Gastrocnemius medialis (tissue), 4 donors: ENCODE data around the gene ANKRD24. TPM values are rescaled to one million over a fixed set of nuclear protein-coding genes. Genes with fewer than 3 reads are reported as not detected.
"Not testable (repeated sequence)": the region's sequence is repeated elsewhere in the genome, so short reads cannot be mapped to it uniquely, and the experiment has no call there.

Experiments used
- ATAC-seq, 2 donors: fragments of 150-250 bp; one replicate each; pipeline ENCODE4 v1.9.1; 2016
- DNase-seq, 2 donors: peaks; one replicate each; pipeline ENCODE4 v3.0.0-alpha.2; 2019
- H3K27ac ChIP-seq, 4 donors: fragments of 200-600 bp; sonication (generic); 1 replicate in 1 of 4; 2 replicates in 3 of 4; pipeline ENCODE4 v1.5.1; 2016 to 2018; ENCODE audit warnings: mild to moderate bottlenecking in 2 of 4, moderate library complexity in 1 of 4
- H3K27me3 ChIP-seq, 3 donors: fragments of 200-600 bp; sonication (generic) in 2 of 3; 1 replicate in 1 of 3; 2 replicates in 2 of 3; pipeline versions ENCODE4 v1.5.1 to v1.6.0; 2016 to 2019; ENCODE audit warnings: mild to moderate bottlenecking in 1 of 3, moderate library complexity in 1 of 3
- H3K36me3 ChIP-seq, 2 donors: fragments of 200-600 bp; sonication (generic) in 1 of 2; one replicate each; pipeline ENCODE4 v1.5.1; 2017 to 2018
- H3K4me1 ChIP-seq, 2 donors: fragments of 200-600 bp; sonication (generic) in 1 of 2; one replicate each; pipeline ENCODE4 v1.5.1; 2016 to 2017; ENCODE audit warnings: mild to moderate bottlenecking in 2 of 2
- H3K4me3 ChIP-seq, 4 donors: fragments of 200-600 bp; sonication (generic) in 3 of 4; 1 replicate in 1 of 4; 2 replicates in 3 of 4; pipeline ENCODE4 v1.5.1; 2016 to 2019; ENCODE audit warnings: mild to moderate bottlenecking in 2 of 4
- H3K9me3 ChIP-seq, 3 donors: fragments of 200-600 bp; sonication (generic) in 2 of 3; 1 replicate in 1 of 3; 2 replicates in 2 of 3; pipeline ENCODE4 v1.5.1; 2016 to 2019
- POLR2A ChIP-seq, 2 donors: fragments of 450-650 bp; IDR thresholded peaks; one replicate each; pipeline ENCODE4 v1.6.1; 2017; ENCODE audit warnings: antibody characterized with exemption in 2 of 2, mild to moderate bottlenecking in 2 of 2, moderate library complexity in 2 of 2
- in situ Hi-C, 4 donors: fragments of 200-750 bp; cut with MboI; loops; one replicate each; pipeline versions ENCODE4 v1.15.0 to v1.8.0; 2017; ENCODE audit warnings: low sequenced_read_pairs in 4 of 4
- intact Hi-C: fragments of 100-400 bp; cut with DNase I; formaldehyde crosslinking; loops from one replicate; pipeline ENCODE4 v1.15.1; 2023; ENCODE audit warnings: low total_unique reads
- total RNA-seq, 4 donors: library from RNA; depleted of rRNA; stranded (reverse); fragments of >200 nt; gene quantifications; one replicate each; pipeline versions ENCODE4 v1.1.0 to v1.2.3, GENCODE V29; 2016
- TF ChIP-seq, protein P1 (sequence below), 5 experiments: fragments of 450-650 bp in 3 of 5; fragments of 200-600 bp in 2 of 5; sonication (generic) in 2 of 5; IDR thresholded peaks in 4 of 5; conservative IDR thresholded peaks in 1 of 5; 1 replicate in 4 of 5; 2 replicates in 1 of 5; pipeline ENCODE4 v1.5.1; 2016 to 2019; ENCODE audit warnings: antibody characterized with exemption in 5 of 5, mild to moderate bottlenecking in 3 of 5, moderate library complexity in 3 of 5

ANKRD24 gene
- total RNA-seq, 4 donors from 2014 or later: 0.13 to 3.0 (median 0.45) TPM

DNA sequence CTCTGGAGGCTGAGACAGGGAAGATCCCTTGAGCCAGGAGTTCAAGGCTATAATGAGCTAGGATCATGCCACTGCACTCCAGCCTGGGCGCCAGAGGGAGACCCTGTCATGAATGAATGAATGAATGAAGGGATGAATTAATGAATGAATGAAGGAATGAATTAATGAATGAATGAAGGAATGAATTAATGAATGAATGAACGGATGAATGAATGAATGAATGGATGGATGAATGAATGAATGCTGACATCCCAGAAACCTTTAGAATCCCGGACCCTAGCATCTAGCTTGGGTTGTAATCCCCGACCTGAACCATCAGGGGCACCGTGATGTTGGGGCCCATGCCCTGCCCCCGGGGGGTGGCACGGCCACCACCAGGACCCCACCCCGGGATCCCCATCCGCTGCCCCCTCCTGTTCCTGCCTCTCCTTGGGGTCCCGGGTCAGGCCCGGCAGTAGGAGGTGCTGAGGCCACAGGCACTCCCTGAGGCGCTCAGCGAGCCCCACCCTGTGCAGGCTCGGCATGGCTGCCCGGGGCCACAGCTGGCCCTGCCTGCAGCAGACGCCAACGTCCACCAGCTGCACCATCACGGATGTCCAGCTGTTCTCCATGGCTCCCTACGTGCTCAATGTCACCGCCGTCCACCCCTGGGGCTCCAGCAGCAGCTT is 50.3 kb downstream of the ANKRD24 start:
- Histone ChIP-seq H3K9me3 (no peaks in the 10 kb centered on the region), H3K27me3 (peaks cover 43 to 49% (median 47%) of the 10 kb centered on the region in 3 donors), H3K27ac (no peak overlapping the region), H3K4me1 (no peaks in the 10 kb centered on the region), H3K4me3 (no peak overlapping the region), H3K36me3 (no peaks in the 10 kb centered on the region)
- intact Hi-C loops: no loop called here
- DNase-seq (no peak), ATAC-seq (no peak)
- in situ Hi-C loops: no loop called here
- no peak for TF ChIP-seq POLR2A (IDR thresholded peaks at IDR 0.05)
- TF ChIP-seq, protein P1, sequence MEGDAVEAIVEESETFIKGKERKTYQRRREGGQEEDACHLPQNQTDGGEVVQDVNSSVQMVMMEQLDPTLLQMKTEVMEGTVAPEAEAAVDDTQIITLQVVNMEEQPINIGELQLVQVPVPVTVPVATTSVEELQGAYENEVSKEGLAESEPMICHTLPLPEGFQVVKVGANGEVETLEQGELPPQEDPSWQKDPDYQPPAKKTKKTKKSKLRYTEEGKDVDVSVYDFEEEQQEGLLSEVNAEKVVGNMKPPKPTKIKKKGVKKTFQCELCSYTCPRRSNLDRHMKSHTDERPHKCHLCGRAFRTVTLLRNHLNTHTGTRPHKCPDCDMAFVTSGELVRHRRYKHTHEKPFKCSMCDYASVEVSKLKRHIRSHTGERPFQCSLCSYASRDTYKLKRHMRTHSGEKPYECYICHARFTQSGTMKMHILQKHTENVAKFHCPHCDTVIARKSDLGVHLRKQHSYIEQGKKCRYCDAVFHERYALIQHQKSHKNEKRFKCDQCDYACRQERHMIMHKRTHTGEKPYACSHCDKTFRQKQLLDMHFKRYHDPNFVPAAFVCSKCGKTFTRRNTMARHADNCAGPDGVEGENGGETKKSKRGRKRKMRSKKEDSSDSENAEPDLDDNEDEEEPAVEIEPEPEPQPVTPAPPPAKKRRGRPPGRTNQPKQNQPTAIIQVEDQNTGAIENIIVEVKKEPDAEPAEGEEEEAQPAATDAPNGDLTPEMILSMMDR (IDR thresholded peaks at IDR 0.05 in 4 of 5, conservative IDR thresholded peaks at IDR 0.05 in 1 of 5): no peak

DNA sequence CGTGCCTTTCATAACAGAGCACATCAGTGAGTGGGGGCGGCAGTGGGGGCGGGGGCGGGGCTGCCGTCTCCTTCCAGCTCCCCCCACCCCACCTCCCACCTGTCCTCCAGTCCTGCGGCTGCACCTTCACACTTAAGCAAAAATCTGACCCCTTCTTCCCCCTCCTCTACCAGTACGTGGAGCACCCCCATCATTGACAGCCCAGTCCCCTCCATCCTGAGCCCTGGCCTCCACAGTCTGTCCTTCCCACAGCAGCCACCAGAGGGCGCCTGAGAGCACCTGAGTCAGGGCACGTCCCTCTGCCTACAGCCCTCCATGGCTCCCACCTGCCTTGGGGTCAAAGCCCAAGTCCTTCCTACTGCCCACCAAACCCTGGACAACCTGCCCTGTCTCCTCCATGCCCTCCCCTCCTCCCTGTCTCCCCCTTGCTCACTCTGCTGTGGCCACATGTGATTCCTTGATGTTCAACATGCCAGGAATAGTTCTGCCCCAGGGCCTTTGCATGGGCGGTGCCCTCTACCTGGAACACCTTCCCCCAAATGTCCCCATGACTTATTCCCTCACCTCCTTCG is 50.9 kb downstream of the ANKRD24 start:
- in situ Hi-C loops (no loop called here), intact Hi-C loops (no loop called here)
- ATAC-seq: no peak
- H3K27me3 ChIP-seq: peaks cover 40 to 49% (median 42%) of the 10 kb centered on the region in 3 donors
- H3K36me3 ChIP-seq: no peaks in the 10 kb centered on the region
- no peak for DNase-seq
- H3K27ac ChIP-seq: no peak overlapping the region
- TF ChIP-seq POLR2A (IDR thresholded peaks at IDR 0.05): no peak
- TF ChIP-seq, protein P1 (IDR thresholded peaks at IDR 0.05 in 4 of 5, conservative IDR thresholded peaks at IDR 0.05 in 1 of 5): peak in 4 of 5 experiments; percentile 26 to 50 (median 40)
- H3K4me3 ChIP-seq: no peak overlapping the region
- H3K9me3 ChIP-seq: no peaks in the 10 kb centered on the region
- H3K4me1 ChIP-seq: no peaks in the 10 kb centered on the region

- Histone ChIP-seq H3K27ac (no peak overlapping the region), H3K9me3 (no peaks in the 10 kb centered on the region), H3K27me3 (peaks cover 31 to 44% (median 33%) of the 10 kb centered on the region in 3 donors), H3K4me1 (no peaks in the 10 kb centered on the region), H3K4me3 (no peak overlapping the region), H3K36me3 (no peaks in the 10 kb centered on the region)
- intact Hi-C loops: no loop called here
- ATAC-seq: no peak
- no peak for DNase-seq
- in situ Hi-C loops: no loop called here
- TF ChIP-seq, protein P1 (IDR thresholded peaks at IDR 0.05 in 4 of 5, conservative IDR thresholded peaks at IDR 0.05 in 1 of 5): no peak
- TF ChIP-seq POLR2A (IDR thresholded peaks at IDR 0.05): no peak
Observed at GRCh38 chr19:4234142-4234861, 51.8 kb downstream of the ANKRD24 start.

DNA sequence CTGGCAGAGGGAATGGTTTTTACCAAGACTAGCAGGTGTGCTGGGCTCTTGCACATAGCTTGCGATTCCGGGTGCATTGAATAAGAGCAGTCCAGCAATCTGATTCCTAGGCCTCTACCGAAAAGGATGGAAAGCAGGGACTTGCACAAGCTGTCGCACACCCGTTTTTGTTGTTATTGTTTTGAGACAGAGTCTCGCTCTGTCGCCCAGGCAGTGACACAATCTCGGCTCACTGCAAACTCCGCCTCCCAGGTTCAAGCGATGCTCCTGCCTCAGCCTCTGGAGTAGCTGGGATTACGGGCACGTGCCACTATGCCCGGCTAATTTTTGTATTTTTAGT is 52.3 kb downstream of the ANKRD24 start:
- H3K36me3 ChIP-seq: no peaks in the 10 kb centered on the region

DNA sequence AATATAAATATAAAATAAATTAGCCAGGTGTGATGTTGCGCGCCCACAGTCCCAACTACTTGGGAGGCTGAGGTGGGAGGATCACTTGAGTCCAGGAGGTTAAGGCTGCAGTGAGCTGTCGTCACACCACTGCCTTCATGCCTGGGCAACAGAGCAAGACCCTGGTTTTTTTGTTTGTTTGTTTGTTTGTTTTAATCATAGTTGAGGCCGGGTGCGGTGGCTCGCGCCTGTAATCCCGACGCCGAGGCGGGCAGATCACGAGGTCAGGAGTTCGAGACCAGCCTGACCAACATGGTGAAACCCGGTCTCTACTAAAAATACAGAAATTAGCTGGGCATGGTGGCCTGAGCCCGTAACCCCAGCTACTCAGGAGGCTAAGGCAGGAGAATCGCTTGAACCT is 55.0 kb downstream of the ANKRD24 start:
- H3K9me3 ChIP-seq, H3K36me3 ChIP-seq, H3K4me1 ChIP-seq, H3K27ac ChIP-seq, ATAC-seq, intact Hi-C loops, H3K4me3 ChIP-seq, in situ Hi-C loops, DNase-seq: not testable (repeated sequence)
- peaks cover 4 to 25% (median 14%) of the 10 kb centered on the region in 3 donors for H3K27me3 ChIP-seq

More for the DNA sequence above, 52.3 kb downstream of the ANKRD24 start:
- Histone ChIP-seq H3K4me3 (no peak overlapping the region), H3K4me1 (no peaks in the 10 kb centered on the region), H3K9me3 (no peaks in the 10 kb centered on the region), H3K27ac (no peak overlapping the region), H3K27me3 (peaks cover 27 to 39% (median 28%) of the 10 kb centered on the region in 3 donors)
- ATAC-seq: no peak
- intact Hi-C loops (no loop called here), in situ Hi-C loops (no loop called here)
- TF ChIP-seq POLR2A (IDR thresholded peaks at IDR 0.05): no peak
- TF ChIP-seq, protein P1 (IDR thresholded peaks at IDR 0.05 in 4 of 5, conservative IDR thresholded peaks at IDR 0.05 in 1 of 5): no peak
- no peak for DNase-seq
